ENCODE data around the gene SERPINE3.

Gene SERPINE3

GRCh38 chr13:51317262-51317661 lies 22.2 kb upstream of the SERPINE3 start:
- DNase-seq (ENCODE audit: extremely low spot score), result no peak
- TF ChIP-seq CTCF (IDR thresholded peaks at IDR 0.05; ENCODE audit: control extremely low read depth, extremely low read depth, low read depth, missing control alignments), result no peak
- ChIA-PET CTCF (interaction anchor here (2.8 kb wide), 1 partner anchor 31 kb away, joined by 9 read pairs; no protein-coding TSS in a partner anchor), POLR2A (no interaction called here)

- TF ChIP-seq CTCF (IDR thresholded peaks at IDR 0.05; ENCODE audit: control extremely low read depth, extremely low read depth, low read depth, missing control alignments), result no peak
- DNase-seq (ENCODE audit: extremely low spot score), result no peak
- CTCF ChIA-PET, result interaction anchor here (1.1 to 1.8 kb wide), 3 partner anchors 27 to 480 kb away, joined by 4 to 5 read pairs (median 4); no protein-coding TSS in a partner anchor
- POLR2A ChIA-PET, result no interaction called here
These were observed 21.5 kb upstream of the SERPINE3 start for GRCh38 chr13:51318015-51318414.

DNA sequence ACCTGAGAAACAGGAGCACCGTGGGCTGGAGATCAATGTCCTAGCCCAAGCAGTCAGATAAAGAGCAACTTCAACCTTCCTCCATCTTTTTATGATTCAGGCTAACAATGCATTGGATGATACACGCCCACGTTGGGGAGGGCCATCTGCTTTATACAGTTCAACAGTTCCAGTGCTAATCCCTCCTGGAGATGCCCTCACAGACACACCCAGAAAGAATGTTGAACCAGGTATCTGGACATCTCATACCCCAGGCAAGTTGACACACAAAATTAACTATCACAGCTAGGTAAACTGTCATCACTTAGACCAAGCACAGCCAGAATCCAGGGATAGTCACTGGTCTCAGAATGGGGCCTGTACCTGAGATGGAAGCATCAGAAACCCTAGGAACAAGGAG lies 20.6 kb upstream of the SERPINE3 start:
- POLR2A ChIA-PET, result no interaction called here
- TF ChIP-seq CTCF (IDR thresholded peaks at IDR 0.05; ENCODE audit: control extremely low read depth, extremely low read depth, low read depth, missing control alignments), result no peak
- DNase-seq (ENCODE audit: extremely low spot score), result no peak
- CTCF ChIA-PET, result interaction anchor here (0.9 to 1.8 kb wide), 4 partner anchors 10 to 479 kb away, joined by 3 to 5 read pairs (median 4); no protein-coding TSS in a partner anchor

GRCh38 chr13:51321836-51322235 lies 17.7 kb upstream of the SERPINE3 start:
- DNase-seq (ENCODE audit: extremely low spot score), result no peak
- POLR2A ChIA-PET, result interaction anchor here (1.1 kb wide), 1 partner anchor 131 kb away, joined by 4 read pairs; the partner anchor contains the start of gene INTS6
- CTCF ChIA-PET, result interaction anchor here (0.9 to 2.2 kb wide), 6 partner anchors 10 to 494 kb away, joined by 3 to 8 read pairs (median 4); no protein-coding TSS in a partner anchor
- TF ChIP-seq CTCF (IDR thresholded peaks at IDR 0.05; ENCODE audit: control extremely low read depth, extremely low read depth, low read depth, missing control alignments), result no peak

GRCh38 chr13:51322826-51323225 lies 16.7 kb upstream of the SERPINE3 start:
- DNase-seq (ENCODE audit: extremely low spot score), result no peak
- POLR2A ChIA-PET, result no interaction called here
- CTCF ChIA-PET, result interaction anchor here (0.7 to 2.2 kb wide), 5 partner anchors 13 to 197 kb away, joined by 3 to 6 read pairs (median 4); no protein-coding TSS in a partner anchor
- TF ChIP-seq CTCF (IDR thresholded peaks at IDR 0.05; ENCODE audit: control extremely low read depth, extremely low read depth, low read depth, missing control alignments), result no peak

- TF ChIP-seq CTCF (IDR thresholded peaks at IDR 0.05; ENCODE audit: control extremely low read depth, extremely low read depth, low read depth, missing control alignments), result no peak
- ChIA-PET CTCF (interaction anchor here (0.7 to 2.6 kb wide), 4 partner anchors 11 to 38 kb away, joined by 3 to 6 read pairs (median 3); no protein-coding TSS in a partner anchor), POLR2A (interaction anchor here (0.5 kb wide), 1 partner anchor 11 kb away, joined by 5 read pairs; no protein-coding TSS in a partner anchor)
- DNase-seq (ENCODE audit: extremely low spot score), result no peak
These were observed 15.5 kb upstream of the SERPINE3 start for GRCh38 chr13:51323824-51324511.
